Activated CD8-positive, alpha-beta memory T cell treated with anti-CD3 and anti-CD28 coated beads for 4 hours (primary cell): ENCODE results near the gene SERPINE3.

Experiments used
- DNase-seq, 2 donors: peaks; one replicate each; pipeline ENCODE4 v3.0.0-alpha.2; 2020; ENCODE audit warnings: low read depth in 2 of 2

SERPINE3 gene

DNA sequence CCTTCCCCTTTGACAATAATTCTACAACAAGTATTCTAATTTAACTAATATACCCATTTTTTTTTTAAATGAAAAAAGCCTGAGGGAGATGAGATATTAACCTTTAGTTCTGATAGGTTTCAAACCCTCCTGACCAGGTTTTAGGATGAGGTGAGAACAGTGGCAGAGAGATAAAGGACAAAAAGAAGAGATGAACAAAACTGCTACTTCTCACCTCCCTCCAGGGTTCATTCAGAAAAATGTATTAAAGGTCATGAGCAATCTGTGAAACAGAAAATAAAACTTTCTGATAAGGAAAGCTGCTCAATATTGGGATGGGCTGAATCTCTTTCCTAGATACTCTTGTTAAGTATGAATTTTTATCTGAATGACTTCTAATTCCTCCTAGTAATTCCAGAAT lies 24.1 kb downstream of the SERPINE3 start:
- no peak for DNase-seq

DNA sequence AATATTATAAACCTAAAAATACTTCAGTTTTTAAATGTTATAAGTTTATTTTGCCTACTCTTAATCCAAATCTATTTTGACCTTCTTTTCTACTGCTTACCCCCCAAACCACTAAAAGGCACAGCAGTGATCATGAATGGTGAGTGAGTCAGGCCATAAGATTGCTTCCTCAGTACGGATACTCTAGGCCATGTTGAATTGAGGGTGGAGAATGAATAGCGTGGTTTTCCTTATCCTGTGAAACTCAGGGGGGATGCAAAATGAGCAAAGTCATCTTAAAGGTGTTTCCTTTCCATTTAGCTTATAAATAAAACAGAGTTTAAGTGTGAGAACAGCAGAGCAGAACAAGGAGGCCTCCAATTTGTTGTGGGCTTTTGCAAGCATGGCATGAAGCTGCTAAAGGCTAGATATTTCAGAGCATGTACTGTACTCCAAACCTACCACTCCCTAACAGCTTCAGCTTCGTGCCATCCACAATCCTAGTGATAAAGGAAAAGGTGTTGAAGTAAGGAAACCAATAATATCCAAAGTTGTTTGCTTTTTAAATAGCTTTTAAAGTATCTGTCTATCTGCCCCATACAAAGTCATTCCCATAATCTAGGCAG lies 25.0 kb downstream of the SERPINE3 start:
- DNase-seq: no peak

DNA sequence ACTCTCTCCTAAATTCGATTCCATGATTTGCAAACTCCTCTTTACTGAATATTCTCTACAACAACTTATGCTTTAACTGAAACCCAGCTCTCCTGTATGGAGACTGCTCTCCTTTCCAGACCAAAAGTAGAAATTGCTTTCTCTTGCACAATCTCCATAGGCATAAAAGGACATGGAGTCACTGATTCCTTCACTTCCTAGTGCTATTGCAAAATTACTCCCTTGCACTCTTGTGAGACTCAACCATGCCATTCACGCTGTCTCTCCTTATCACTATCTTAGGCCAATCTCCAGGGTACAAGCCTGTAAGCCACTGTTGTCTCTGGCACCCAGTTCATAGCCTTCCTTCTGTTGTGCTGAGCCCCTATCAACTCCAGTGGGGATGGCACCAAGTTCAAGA lies 30.6 kb downstream of the SERPINE3 start:
- no peak for DNase-seq

DNA sequence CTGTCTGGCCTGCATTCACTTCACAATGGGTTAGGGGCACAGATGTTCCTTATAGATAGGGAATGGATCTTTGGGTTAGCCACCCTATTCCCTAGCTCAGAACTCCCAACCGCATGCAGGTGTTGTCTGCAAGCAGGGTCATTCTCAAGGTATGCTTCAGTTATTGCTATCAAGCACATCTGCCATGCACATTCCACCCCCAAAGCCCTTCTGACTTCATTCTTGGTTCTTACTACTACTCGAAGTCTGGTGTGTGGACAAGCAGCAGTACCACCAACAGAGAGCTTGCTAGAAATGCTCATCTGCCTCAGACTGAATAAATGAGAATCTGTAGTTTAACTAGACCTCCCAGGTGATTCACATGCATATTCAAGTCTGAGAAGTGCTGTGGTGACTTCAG lies 31.3 kb downstream of the SERPINE3 start:
- no peak for DNase-seq

DNA sequence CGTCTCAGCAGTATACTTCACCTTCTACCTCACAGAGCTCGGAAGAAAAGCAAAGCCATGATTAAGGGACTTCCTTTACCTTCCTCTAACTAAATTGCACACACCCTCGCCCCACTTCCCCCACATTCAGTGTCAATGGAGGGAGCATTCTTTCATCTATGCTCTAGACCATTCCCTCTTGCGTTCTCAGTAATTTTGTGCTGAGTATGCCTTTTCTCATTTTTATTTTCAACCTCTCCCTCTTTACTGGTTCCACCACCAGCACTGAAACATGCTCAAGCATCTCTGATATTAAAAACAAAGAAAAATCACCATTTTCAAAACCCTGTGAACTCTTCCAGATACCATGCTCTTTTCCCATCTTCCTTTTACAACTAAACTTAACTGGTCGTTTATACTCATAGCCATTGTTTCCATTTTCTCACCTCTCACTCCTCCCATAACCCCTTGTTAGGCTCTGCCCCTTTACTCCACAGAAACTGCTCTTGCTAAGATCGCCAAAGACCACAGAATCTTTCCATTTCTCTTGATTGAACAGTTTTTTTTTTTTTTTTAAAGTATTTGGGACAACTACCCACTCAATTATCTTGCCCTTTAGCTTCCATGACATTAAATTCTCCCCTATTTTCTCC lies 32.4 kb downstream of the SERPINE3 start:
- no peak for DNase-seq

DNA sequence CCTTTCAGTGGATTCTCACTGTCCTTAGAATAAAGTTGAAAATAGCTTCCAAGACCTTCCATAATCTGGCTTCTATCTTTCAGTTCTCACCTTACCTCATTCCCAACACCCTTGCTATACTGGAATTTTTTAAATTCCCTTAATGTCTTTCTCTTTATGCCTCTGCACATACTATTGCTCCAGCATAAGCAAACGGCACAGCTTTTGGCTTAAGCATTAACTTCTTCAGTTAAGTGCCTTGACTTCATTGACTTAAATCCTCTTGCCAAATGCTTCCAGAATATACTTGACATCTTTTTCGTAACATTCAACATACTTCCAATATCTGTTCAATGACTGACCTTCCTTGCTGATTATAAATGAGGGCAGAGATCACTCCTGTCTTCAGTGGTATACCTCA lies 34.0 kb downstream of the SERPINE3 start:
- no peak for DNase-seq

DNA sequence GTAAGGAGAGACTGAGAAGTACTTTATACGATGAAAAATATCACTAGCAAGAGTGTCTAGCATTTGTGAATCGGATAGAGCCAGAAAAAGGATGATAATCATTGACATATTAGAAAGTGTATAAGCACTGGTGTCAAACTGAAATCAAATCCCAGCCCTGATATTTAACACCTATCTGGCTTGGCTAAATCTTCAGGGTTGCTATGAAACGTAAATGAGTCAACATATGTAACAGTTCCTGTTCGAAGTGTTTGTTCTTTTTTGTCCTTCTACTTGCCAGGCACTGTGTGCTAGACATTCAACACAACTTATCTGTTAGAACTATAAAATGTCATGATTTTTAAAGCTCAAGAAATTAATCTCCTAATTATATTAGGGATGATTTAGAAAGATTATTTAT lies 40.8 kb downstream of the SERPINE3 start:
- DNase-seq: no peak

DNA sequence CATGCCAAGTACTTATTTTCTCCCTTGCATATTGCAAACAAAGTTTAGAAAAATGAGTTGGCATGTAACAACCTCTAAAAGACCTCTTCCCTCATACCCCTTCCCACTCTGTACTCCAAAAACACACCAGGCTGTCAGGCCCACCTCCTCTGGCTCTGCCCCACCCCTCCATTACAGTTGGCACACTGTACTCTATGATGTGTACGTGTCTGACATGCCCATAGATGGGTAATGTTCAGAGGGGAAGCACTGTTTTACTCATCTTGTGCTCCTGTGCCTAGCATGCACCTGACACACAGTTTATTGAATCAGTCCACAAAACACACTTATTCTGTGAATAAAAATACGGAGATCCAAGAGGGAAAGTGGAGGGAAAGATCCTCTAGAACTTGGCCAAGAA lies 45.6 kb downstream of the SERPINE3 start:
- DNase-seq: no peak

DNA sequence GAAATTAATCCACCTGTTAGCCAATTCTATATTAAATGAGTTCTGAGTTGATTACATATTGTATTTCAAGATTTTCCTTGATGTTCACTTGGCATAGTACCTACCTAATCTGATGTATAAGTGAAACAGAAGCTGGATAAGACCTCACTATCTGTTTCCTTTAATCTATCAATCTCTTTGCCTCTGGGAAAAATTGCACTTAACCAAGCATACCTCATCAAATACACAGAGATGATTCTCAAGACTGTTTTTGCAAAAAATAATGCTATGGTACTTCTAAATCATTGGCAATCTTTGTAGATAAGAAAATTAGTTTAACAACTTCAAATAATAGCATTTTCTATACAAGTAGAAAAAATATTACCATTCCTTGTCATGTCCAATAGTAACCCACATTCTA lies 55.2 kb downstream of the SERPINE3 start:
- DNase-seq: no peak

DNA sequence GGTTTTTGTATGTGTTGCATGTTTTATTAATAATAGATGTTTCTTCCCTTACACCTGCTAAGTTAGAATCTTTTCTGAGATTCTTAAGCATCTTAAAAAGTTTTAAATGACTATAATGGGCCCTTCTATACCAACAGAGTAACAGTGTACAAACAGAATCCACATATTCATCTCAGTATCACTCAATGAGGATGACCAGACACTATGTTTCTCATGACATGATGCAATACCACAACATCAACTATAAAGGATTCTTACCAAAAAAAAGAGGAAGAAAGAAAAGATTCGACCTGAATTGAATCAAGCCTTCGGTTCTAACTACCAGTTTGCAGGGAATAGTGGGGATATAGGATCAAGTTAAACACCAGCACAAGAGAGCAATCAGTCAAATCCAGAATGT lies 56.9 kb downstream of the SERPINE3 start:
- no peak for DNase-seq

DNA sequence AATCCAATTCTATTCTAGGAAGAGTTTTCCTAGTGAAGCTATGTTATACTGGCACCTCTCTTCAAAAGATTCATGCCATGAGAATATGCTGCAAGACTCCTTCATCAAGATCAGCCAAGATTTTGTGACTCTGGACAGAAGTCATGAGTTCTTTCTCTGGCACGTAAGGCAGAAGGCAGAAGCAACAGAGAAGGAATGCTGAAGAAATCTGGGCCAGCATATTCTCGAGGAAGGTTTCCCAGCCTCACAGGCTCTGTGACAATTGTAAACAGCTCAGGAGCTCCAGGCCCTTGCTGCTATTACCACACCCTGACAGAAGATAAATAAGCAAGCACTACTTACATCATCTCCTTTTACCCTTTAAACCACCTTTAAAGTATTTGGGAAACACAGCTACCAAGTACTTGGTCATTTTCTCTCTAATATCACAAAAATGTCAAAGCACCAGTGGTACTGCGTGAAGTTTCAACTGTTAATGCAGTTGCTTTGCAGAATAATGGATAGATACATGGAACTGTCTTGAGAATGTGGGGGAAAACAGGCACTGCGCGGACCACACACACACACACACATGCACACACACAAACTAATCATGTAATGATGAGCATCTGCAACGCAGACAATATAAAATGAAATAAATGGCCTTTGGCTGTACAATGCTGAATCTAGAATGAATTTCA lies 57.9 kb downstream of the SERPINE3 start:
- no peak for DNase-seq

DNA sequence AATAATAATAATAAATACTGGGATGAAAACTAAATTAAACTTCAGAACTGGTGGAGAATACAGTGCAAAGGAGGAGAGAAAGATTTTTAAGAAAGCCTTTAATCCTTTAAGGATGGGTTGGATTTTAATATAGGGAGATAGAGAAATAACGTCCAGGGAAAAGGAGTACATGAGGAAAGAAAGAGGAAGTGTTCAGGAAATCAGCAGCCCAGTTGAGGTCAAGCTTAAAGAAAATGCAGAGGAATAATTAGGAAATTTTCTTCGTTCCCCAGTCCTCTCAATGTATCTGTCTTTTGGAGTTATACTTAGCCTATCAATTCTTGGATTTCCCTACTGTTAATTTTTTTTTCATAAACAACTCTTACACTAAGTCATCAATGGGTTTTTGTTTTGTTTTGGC lies 65.7 kb downstream of the SERPINE3 start:
- no peak for DNase-seq

DNA sequence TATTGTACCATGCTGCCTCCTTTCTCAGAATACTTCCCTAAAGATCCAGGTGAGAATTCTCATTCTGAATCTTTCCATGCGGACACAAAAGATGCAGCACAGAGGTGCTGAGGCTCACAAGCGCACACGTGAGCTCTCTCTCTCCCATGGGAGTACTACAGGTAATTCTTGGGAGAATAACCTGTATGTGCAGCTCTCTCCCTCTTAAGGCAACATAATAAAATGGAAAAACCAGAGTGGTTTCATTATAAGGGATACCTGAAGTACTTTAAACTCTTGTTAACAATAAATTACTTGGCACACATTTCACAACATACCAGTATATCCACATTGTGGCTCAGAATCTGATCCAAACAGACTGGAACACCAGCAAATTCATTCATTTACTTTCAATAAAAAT lies 72.9 kb downstream of the SERPINE3 start:
- no peak for DNase-seq
